ENCODE data around the gene SGK1.

GRCh38 chr6:134164300-134164699, 153.6 kb downstream of the SGK1 start:
- no peak for TF ChIP-seq GATA2 (IDR thresholded peaks at IDR 0.05; ENCODE audit: low read depth, low read length)
- TF ChIP-seq GATA3 (IDR thresholded peaks at IDR 0.05; ENCODE audit: low read depth, low read length), result no peak

Measured in SH-SY5Y (cell line).